Measurements from ENCODE around the gene CUL7. TPM values are rescaled to one million over a fixed set of nuclear protein-coding genes. Genes with fewer than 3 reads are reported as not detected.

CUL7 gene
- polyA plus RNA-seq, 1 donor from 2014 or later: 25.7 TPM

DNA sequence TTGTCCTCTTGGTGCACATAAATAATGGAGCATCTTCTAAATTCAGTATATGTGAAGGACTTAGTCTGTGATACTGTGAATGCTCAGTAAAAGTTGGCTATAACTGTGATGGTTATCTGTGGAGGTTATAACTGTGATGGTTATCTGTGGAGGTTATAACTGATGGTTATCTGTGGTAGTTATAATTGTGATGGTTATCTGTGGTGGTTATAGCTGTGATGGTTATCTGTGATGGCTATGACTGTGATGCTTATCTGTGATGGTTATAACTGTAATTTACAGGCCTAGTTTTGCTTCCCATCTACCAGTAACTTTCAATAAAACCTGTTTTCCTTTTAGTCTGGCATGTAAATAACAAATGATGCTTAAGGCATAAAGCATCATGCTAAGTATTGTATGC lies 39.0 kb upstream of the CUL7 start:
- H2AFZ ChIP-seq (ENCODE audit: low read depth, low read length): no peak overlapping the region
- H3K9me2 ChIP-seq (ENCODE audit: insufficient read depth, low read length): no peaks in the 10 kb centered on the region
- H3K4me3 ChIP-seq (ENCODE audit: low read length): no peak overlapping the region
- no peaks in the 10 kb centered on the region for H4K20me1 ChIP-seq (ENCODE audit: insufficient read depth)
- no peaks in the 10 kb centered on the region for H3F3A ChIP-seq (ENCODE audit: insufficient read depth, low read length, poor library complexity, severe bottlenecking)
- no peak overlapping the region for H3K4me2 ChIP-seq (ENCODE audit: low read length)
- TF ChIP-seq RAD21 (conservative IDR thresholded peaks at IDR 0.05): no peak
- no peak for TF ChIP-seq EP300 (conservative IDR thresholded peaks at IDR 0.05; ENCODE audit: poor library complexity, severe bottlenecking)
- TF ChIP-seq TAF1 (IDR thresholded peaks at IDR 0.05; ENCODE audit: low read depth): no peak
- no peak for TF ChIP-seq POLR2AphosphoS5 (IDR thresholded peaks at IDR 0.05)
- TF ChIP-seq EZH2 (IDR thresholded peaks at IDR 0.05; ENCODE audit: borderline replicate concordance, insufficient read depth, low read length, poor library complexity, severe bottlenecking): no peak
- no peak for TF ChIP-seq MXI1 (conservative IDR thresholded peaks at IDR 0.05; ENCODE audit: poor library complexity, severe bottlenecking)
- TF ChIP-seq SMC3 (conservative IDR thresholded peaks at IDR 0.05; ENCODE audit: poor library complexity): no peak
- no peak for TF ChIP-seq REST (IDR thresholded peaks at IDR 0.05; ENCODE audit: borderline replicate concordance)
- TF ChIP-seq, protein P1, sequence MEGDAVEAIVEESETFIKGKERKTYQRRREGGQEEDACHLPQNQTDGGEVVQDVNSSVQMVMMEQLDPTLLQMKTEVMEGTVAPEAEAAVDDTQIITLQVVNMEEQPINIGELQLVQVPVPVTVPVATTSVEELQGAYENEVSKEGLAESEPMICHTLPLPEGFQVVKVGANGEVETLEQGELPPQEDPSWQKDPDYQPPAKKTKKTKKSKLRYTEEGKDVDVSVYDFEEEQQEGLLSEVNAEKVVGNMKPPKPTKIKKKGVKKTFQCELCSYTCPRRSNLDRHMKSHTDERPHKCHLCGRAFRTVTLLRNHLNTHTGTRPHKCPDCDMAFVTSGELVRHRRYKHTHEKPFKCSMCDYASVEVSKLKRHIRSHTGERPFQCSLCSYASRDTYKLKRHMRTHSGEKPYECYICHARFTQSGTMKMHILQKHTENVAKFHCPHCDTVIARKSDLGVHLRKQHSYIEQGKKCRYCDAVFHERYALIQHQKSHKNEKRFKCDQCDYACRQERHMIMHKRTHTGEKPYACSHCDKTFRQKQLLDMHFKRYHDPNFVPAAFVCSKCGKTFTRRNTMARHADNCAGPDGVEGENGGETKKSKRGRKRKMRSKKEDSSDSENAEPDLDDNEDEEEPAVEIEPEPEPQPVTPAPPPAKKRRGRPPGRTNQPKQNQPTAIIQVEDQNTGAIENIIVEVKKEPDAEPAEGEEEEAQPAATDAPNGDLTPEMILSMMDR (IDR thresholded peaks at IDR 0.05; ENCODE audit: poor library complexity, severe bottlenecking): no peak
- H3K36me3 ChIP-seq (ENCODE audit: insufficient read depth, low read length): no peaks in the 10 kb centered on the region
- no peaks in the 10 kb centered on the region for H3K9me3 ChIP-seq (ENCODE audit: low read length)
- no peak overlapping the region for H3K27ac ChIP-seq (ENCODE audit: low read length)
- H3K79me2 ChIP-seq (replicated peaks; ENCODE audit: insufficient read depth, low read length): peaks cover 16% of the 10 kb centered on the region
- H3K9ac ChIP-seq (ENCODE audit: low read length): no peak overlapping the region
- no peaks in the 10 kb centered on the region for H3K27me3 ChIP-seq (ENCODE audit: insufficient read depth, low read depth, low read length)

- H3K9ac ChIP-seq (ENCODE audit: low read length): no peak overlapping the region
- no peaks in the 10 kb centered on the region for H3F3A ChIP-seq (ENCODE audit: insufficient read depth, low read length, poor library complexity, severe bottlenecking)
- H3K27me3 ChIP-seq (ENCODE audit: insufficient read depth, low read depth, low read length): no peaks in the 10 kb centered on the region
- no peak overlapping the region for H2AFZ ChIP-seq (ENCODE audit: low read depth, low read length)
- no peaks in the 10 kb centered on the region for H3K9me2 ChIP-seq (ENCODE audit: insufficient read depth, low read length)
- H3K36me3 ChIP-seq (ENCODE audit: insufficient read depth, low read length): no peaks in the 10 kb centered on the region
- peaks cover 16% of the 10 kb centered on the region for H3K79me2 ChIP-seq (replicated peaks; ENCODE audit: insufficient read depth, low read length)
- no peaks in the 10 kb centered on the region for H3K9me3 ChIP-seq (ENCODE audit: low read length)
- H3K27ac ChIP-seq (ENCODE audit: low read length): no peak overlapping the region
- no peak overlapping the region for H3K4me3 ChIP-seq (ENCODE audit: low read length)
- TF ChIP-seq SMC3 (conservative IDR thresholded peaks at IDR 0.05; ENCODE audit: poor library complexity): no peak
- no peak for TF ChIP-seq TAF1 (IDR thresholded peaks at IDR 0.05; ENCODE audit: low read depth)
- no peak for TF ChIP-seq POLR2AphosphoS5 (IDR thresholded peaks at IDR 0.05)
- TF ChIP-seq, protein P1 (IDR thresholded peaks at IDR 0.05; ENCODE audit: poor library complexity, severe bottlenecking): no peak
- TF ChIP-seq MXI1 (conservative IDR thresholded peaks at IDR 0.05; ENCODE audit: poor library complexity, severe bottlenecking): no peak
- no peak for TF ChIP-seq EP300 (conservative IDR thresholded peaks at IDR 0.05; ENCODE audit: poor library complexity, severe bottlenecking)
- TF ChIP-seq RAD21 (conservative IDR thresholded peaks at IDR 0.05): no peak
- TF ChIP-seq REST (IDR thresholded peaks at IDR 0.05; ENCODE audit: borderline replicate concordance): no peak
- TF ChIP-seq EZH2 (IDR thresholded peaks at IDR 0.05; ENCODE audit: borderline replicate concordance, insufficient read depth, low read length, poor library complexity, severe bottlenecking): no peak
- no peak overlapping the region for H3K4me2 ChIP-seq (ENCODE audit: low read length)
- no peaks in the 10 kb centered on the region for H4K20me1 ChIP-seq (ENCODE audit: insufficient read depth)
These were observed 37.9 kb upstream of the CUL7 start for GRCh38 chr6:43091436-43091991.

Measured in neural cell (in vitro differentiated cells).